Putamen (tissue), 1 donor: ENCODE measurements around the gene ABCA1.
A peak's percentile ranks its signal among the peaks of the same experiment; 100 is the strongest.
"Not testable (repeated sequence)": the region's sequence is repeated elsewhere in the genome, so short reads cannot be mapped to it uniquely, and the experiment has no call there.

Experiments used
- DNase-seq: peaks from one replicate; pipeline ENCODE4 v3.0.0-alpha.2; 2016; ENCODE audit warnings: low spot score

ABCA1 gene

DNA sequence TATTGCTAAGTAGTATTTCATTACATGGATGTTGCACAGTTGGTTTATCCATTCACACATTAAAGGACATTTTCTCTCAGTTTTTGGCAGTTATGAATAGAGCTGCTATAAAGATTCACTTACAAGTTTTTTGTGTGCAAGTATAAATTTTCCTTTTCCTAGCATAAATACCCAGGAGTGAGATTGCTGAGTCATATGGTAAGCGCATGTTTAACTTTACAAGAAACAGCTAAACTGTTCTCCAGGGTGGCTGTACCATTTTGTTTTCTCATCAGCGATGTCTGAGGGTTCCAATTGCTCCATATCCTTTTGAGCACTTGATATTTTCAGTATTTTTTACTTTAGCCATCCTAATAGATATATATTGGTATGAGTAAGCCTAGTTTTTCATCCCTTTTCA, 16.4 kb upstream of the ABCA1 start:
- no peak for DNase-seq

DNA sequence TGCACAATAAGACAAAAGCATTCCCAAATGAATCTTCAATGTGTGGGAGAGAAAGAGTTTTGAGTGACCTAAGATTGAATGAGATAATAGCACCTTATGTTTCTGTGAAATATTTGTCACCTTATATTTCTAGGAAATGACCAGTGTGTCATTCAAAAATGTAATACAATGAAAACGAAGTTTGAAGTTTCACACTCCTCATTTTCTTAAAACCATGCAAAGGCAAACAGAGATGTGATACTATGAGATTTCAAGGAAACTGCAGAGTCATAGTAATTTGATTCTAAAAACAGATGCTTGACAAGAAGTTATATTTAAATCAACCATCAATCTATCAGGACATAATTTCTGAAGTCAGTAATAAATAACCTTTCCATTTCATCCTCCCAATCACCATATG, 13.6 kb upstream of the ABCA1 start:
- DNase-seq: no peak

DNA sequence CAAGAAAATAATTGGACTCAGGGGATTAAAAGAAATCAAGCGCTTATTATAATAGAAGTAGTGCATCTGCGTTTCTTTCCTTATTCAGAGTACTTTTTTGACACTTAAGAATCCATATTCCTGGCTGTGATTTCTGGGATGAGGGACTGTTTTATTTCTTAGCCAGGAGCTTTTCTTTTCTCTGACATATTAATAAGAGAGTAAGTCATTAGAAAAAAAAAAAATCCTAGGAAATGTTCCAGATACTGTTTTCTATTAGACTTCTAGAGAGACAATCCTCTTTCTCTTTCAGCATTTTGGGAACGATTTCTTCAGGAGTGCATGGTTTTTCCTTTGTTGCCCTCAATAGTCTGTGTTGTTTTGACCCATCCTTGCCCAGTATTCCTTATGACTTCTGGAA, 8.3 kb upstream of the ABCA1 start:
- DNase-seq: no peak

DNA sequence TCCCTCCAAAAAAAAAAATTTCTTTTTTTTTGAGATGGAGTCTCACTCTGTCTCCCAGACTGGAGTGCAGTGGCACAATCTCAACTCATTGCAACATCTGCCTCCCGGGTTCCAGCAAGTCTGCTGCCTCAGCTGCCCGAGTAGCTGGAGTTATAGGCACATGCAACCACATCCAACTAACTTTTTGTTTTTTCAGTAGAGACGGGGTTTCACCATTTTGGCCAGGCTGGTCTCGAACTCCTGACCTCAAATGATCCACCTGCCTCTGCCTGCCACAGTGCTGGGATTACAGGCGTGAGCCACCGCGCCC, 7.5 kb upstream of the ABCA1 start:
- not testable (repeated sequence) for DNase-seq

- DNase-seq: no peak
Observed at GRCh38 chr9:104934691-104935500, 6.9 kb upstream of the ABCA1 start.

DNA sequence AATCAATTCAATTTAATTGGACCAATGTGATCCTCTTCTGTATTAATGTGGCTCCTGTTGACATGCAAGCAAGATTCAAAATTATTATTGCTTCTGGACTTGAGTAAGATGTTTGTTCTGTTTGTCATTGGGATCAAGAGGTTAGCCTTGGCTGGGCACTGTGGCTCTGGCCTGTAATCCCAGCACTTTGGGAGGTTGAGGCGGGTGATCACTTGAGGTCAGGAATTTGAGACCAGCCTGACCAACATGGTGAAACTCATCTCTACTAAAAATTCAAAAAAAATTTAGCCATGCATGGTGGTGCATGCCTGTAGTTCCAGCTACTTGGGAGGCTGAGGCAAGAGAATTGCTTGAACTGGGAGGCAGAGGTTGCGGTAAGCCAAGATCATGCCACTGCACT, 5.1 kb upstream of the ABCA1 start:
- not testable (repeated sequence) for DNase-seq

- no peak for DNase-seq
Observed at GRCh38 chr9:104931256-104931655, 3.3 kb upstream of the ABCA1 start.

DNA sequence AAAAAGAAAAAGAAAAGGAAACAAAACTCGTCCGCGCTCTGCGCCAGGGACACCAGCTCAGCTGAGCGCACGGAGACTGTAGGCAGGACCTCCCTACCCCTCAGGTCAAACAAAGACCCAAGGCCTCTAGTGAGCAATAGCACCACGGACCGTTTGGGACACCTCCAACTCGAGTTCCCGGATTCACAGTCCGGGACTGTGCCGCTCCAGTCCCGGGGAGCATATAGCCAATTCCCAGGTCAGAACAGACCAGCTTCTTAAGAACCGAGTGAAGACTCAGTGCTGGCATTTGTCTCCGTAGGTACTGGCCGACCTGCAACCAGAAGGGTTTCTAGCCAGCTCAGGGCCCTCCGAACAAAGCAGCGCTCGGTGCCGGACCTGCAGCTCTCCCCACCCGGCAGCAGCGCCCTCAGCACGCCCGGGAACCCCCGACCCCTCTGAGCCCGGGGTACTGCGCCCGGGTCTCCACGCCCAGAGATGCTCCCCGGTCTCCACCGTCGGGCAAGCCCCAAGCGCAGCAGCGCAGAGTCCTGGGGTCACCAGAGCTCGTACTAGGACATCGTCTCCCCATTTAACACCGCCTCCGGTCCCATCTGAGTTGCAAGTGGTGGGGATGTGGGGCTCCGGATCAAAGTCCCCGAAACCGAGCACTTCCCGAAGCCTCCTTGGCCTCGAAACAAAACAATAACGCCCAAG, 591 bp downstream of the ABCA1 start:
- peak; percentile 47 for DNase-seq

DNA sequence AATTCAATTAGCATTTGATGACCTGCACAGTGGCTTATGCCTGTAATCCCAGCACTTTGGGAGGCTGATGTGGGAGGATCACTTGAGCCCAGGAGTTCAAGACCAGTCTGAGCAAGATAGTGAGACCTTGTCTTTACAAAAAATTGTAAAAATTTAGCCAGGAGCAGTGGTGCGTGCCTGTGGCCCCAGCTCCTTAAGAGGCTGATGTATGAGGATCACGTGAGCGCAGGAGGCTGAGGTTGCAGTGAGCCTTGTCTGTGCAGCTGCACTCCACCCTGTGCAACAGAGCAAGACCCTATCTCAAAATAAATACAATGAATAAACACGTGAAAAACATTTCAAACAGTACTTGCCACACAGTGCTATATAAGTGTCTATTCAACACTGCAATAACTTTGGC, 4.2 kb downstream of the ABCA1 start:
- DNase-seq: no peak

- no peak for DNase-seq
Observed at GRCh38 chr9:104923289-104923688, 4.7 kb downstream of the ABCA1 start.

DNA sequence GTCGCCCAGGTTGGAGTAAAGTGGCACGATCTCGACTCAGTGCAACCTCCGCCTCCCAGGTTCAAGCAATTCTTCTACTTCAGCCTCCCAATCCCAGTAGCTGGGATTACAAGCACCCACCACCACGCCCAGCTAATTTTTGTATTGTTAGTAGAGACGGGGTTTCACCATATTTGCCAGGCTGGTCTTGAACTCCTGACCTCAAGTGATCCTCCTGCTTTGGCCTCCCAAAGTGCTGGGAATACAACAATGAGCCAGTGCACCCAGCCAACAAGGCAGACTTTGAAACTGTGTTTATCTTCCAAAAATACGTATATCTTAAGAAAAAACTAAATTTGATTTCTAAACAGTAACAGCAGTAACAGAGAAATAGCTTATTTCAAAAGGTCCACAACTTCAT, 5.2 kb downstream of the ABCA1 start:
- DNase-seq: not testable (repeated sequence)

DNA sequence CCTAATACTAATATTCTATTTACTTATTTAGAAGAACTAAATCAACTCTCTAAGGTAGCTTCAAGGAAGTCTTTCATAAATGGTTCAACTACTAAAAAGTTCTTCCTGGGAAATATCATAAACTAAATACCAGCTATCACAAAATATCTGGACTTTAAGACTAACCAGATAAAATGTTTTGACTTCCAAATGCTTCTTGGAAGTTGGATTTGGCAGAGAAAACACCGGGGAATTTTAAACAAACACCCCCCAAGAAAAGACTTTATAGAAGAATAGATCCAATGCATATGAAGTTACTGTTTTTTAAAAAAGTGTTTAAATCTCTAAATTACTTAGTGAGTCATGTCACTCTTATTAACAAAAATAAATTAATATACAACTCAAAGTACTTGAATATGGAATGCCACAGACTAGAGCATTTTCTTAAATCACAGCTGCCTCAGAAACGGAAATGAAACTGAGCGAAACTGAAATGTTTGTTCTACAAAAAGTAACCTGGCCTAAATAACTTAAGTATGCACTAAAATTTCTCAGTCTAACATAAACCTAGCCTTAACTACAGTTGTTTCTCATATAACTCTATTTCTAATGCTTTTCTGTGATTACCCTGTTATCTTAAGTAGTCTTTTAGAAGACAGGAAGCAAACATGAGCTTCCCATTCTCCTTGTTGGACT, 6.8 kb downstream of the ABCA1 start:
- DNase-seq: no peak

- peak; percentile 58 for DNase-seq
Observed at GRCh38 chr9:104915753-104916152, 12.2 kb downstream of the ABCA1 start.

DNA sequence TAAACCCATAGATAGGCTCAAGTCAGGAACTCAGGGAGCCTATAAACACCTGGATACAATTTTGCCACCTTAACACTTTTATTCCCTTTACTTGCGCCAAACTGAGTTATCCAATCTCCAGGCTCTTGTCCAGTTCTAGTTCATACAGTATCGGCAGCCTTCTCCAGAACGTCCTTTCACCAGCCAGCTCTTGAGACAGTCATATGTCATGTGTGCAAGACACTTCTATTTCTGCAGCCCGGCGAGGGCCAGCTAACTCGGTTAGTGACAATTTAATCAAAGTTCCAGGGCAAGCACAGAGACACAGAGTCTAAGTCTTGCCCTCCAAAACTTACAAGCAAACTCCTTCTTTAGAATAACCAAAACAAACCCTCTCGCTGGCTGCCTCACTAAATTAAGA, 12.9 kb downstream of the ABCA1 start:
- DNase-seq: no peak

DNA sequence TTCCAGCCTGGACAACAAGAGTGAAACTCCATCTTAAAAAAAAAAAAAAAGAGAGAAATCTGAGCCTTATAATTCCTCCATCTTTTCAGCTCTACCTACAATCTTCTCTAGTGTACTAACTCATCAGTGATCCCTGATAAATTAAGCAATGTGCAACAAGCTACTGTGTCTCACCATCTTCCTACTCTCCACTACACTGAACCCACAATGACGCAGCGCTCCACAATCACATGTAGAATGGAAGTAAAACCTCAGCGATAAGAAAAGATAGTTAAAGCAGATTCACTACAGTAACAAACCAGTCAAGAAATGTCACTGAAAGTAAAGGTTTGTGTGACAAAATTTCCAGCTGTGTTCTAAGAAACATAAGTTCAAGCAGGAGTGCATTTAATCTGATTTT, 13.5 kb downstream of the ABCA1 start:
- DNase-seq: no peak

- DNase-seq: no peak
Observed at GRCh38 chr9:104912606-104913005, 15.3 kb downstream of the ABCA1 start.

DNA sequence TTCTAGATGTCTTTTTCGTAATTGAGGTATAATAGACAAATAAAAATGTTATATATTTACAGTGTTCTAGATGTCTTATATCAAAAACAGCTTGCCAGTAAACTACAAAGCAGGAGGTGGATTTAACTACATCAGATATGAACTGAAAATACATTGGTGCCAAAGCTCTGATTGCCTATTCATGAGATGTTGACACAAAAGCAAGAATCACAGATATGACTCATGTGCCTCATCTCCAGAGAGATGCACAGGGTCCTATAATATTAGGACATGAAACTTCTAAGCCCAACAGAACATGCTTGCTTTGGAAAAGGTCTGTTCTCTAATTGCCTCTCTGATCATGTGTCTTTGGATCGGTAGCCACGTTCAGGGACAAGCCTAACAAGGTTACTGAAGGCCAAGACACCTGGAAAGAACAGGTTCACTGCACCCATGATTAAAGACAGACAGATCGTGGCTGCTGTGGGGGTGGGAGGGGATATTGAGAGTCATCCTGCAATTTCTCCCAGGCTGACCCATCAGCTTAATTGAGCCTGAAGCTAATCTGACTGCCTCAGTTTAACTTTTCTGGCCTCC, 16.8 kb downstream of the ABCA1 start:
- no peak for DNase-seq

- DNase-seq: no peak
Observed at GRCh38 chr9:104907278-104907951, 20.5 kb downstream of the ABCA1 start.

GRCh38 chr9:104906441-104907277, 21.3 kb downstream of the ABCA1 start:
- no peak for DNase-seq

DNA sequence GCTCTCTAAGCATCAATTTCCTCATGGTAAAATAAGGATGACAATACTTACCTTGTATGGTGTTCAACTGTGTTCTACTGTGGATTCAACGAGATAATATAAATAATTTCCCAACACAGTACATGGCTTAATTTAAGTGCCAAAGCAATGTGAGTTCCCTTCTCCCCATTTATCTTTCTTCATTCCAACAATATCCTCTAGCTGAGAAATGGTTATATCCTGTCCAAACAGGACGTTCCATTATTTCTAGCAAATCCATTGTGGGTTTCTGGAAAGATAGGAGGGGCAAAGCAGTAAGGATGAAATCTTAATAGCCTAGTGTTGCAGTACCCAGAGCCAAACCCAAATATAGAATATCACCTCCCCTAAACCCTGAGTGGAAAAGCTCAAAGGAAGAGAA, 22.0 kb downstream of the ABCA1 start:
- no peak for DNase-seq

- DNase-seq: no peak
Observed at GRCh38 chr9:104905153-104905901, 22.6 kb downstream of the ABCA1 start.
